K562 (cell line): ENCODE data around the gene CCR2. TPM values are rescaled to one million over a fixed set of nuclear protein-coding genes. Genes with fewer than 3 reads are reported as not detected.

Source experiments
- AFF4 ChIP-seq: sonication (generic); formaldehyde crosslinking; IDR thresholded peaks from 2 replicates; pipeline ENCODE4 v1.8.0; 2023; ENCODE audit warnings: mild to moderate bottlenecking, missing genetic modification reagents
- ATF7 ChIP-seq: fragments of 450-650 bp; IDR thresholded peaks from 2 replicates; pipeline ENCODE4 v1.7.1; 2014; ENCODE audit warnings: mild to moderate bottlenecking, moderate library complexity
- CCAR2 ChIP-seq: fragments of 200-400 bp; formaldehyde crosslinking; IDR thresholded peaks from 2 replicates; pipeline ENCODE4 v1.6.1; 2017; ENCODE audit warnings: mild to moderate bottlenecking, low read depth, low read length
- CREM ChIP-seq: IDR thresholded peaks from 2 replicates; pipeline ENCODE4 v1.6.1; 2014; ENCODE audit warnings: antibody characterized with exemption, low read depth
- DACH1 ChIP-seq: fragments of 450-650 bp; IDR thresholded peaks from 2 replicates; pipeline ENCODE4 v1.6.1; 2018; ENCODE audit not compliant: partially characterized antibody
- DPF2 ChIP-seq: fragments of 450-650 bp; IDR thresholded peaks from 2 replicates; pipeline ENCODE4 v1.6.1; 2016
- EGR1 ChIP-seq: fragments of 450-650 bp; conservative IDR thresholded peaks from 2 replicates; pipeline ENCODE4 v1.6.1; 2017; ENCODE audit warnings: mild to moderate bottlenecking
- GABPB1 ChIP-seq: sonication (generic); formaldehyde crosslinking; IDR thresholded peaks from 2 replicates; pipeline ENCODE4 v1.8.0; 2022; ENCODE audit warnings: mild to moderate bottlenecking, missing genetic modification reagents
- JUN ChIP-seq, 2 experiments: sonication (generic) in 1 of 2; formaldehyde crosslinking in 1 of 2; IDR thresholded peaks; 2 replicates each; pipeline versions ENCODE4 v1.6.1 to v1.8.0; 2012 to 2022; ENCODE audit warnings: borderline replicate concordance in 2 of 2, mild to moderate bottlenecking in 2 of 2, improper control_type of control experiment in 1 of 2, low read depth in 1 of 2, low read length in 1 of 2, missing genetic modification reagents in 1 of 2
- JUNB ChIP-seq: fragments of 450-650 bp; formaldehyde crosslinking; conservative IDR thresholded peaks from 2 replicates; pipeline ENCODE4 v1.4.0; 2020; ENCODE audit warnings: mild to moderate bottlenecking
- KLF16 ChIP-seq: IDR thresholded peaks from 2 replicates; pipeline ENCODE4 v1.6.1; 2016; ENCODE audit warnings: antibody characterized with exemption
- MLLT1 ChIP-seq, 2 experiments: fragments of 450-650 bp; IDR thresholded peaks; 2 replicates each; pipeline ENCODE4 v1.6.1; 2016
- MYBL2 ChIP-seq, 2 experiments: fragments of 450-650 bp in 1 of 2; sonication (generic) in 1 of 2; formaldehyde crosslinking in 1 of 2; IDR thresholded peaks; 2 replicates each; pipeline versions ENCODE4 v1.6.1 to v1.8.1; 2017 to 2022; ENCODE audit warnings: borderline replicate concordance in 1 of 2, inconsistent platforms in 1 of 2, low read depth in 1 of 2, mild to moderate bottlenecking in 1 of 2, missing genetic modification reagents in 1 of 2, moderate library complexity in 1 of 2
- PREB ChIP-seq: sonication (generic); formaldehyde crosslinking; IDR thresholded peaks from 2 replicates; pipeline ENCODE4 v1.8.1; 2023; ENCODE audit warnings: mild to moderate bottlenecking, missing genetic modification reagents
- RNF2 ChIP-seq: sonication (generic); IDR thresholded peaks from 2 replicates; pipeline ENCODE4 v1.6.1; 2016
- SETDB1 ChIP-seq: IDR thresholded peaks from one replicate; pipeline ENCODE4 v1.6.1; 2012; ENCODE audit warnings: low read length, control low read depth, inconsistent platforms
- TBL1XR1 ChIP-seq, 2 experiments: IDR thresholded peaks; 2 replicates each; pipeline ENCODE4 v1.6.1; 2012; ENCODE audit warnings: improper control_type of control experiment in 2 of 2, low read length in 2 of 2, mild to moderate bottlenecking in 1 of 2
- TGIF2 ChIP-seq: sonication (generic); formaldehyde crosslinking; IDR thresholded peaks from 2 replicates; pipeline ENCODE4 v1.8.1; 2022; ENCODE audit warnings: mild to moderate bottlenecking, missing genetic modification reagents, moderate library complexity
- ZBTB1 ChIP-seq: sonication (generic); formaldehyde crosslinking; IDR thresholded peaks from 2 replicates; pipeline ENCODE4 v1.8.1; 2023; ENCODE audit warnings: missing genetic modification reagents, low read depth, mild to moderate bottlenecking, borderline replicate concordance
- ZFP1 ChIP-seq: fragments of 450-650 bp; formaldehyde crosslinking; IDR thresholded peaks from 2 replicates; pipeline ENCODE4 v1.4.0; 2020; ENCODE audit warnings: mild to moderate bottlenecking, mixed read lengths
- ZNF280A ChIP-seq: fragments of 450-650 bp; IDR thresholded peaks from 2 replicates; pipeline ENCODE4 v1.6.1; 2018; ENCODE audit warnings: mild to moderate bottlenecking, low read depth; ENCODE audit not compliant: partially characterized antibody
- ZNF3 ChIP-seq: fragments of 250-450 bp; sonication (Bioruptor Pico); IDR thresholded peaks from 2 replicates; pipeline ENCODE4 v1.5.0; 2021; ENCODE audit warnings: mild to moderate bottlenecking, moderate library complexity
- ZNF316 ChIP-seq: fragments of 450-650 bp; IDR thresholded peaks from 2 replicates; pipeline ENCODE4 v1.6.1; 2016
- ZNF57 ChIP-seq: fragments of 450-650 bp; formaldehyde crosslinking; IDR thresholded peaks from 2 replicates; pipeline ENCODE4 v1.4.0; 2020; ENCODE audit warnings: mild to moderate bottlenecking, moderate library complexity
- polyA plus RNA-seq, 8 experiments: library from polyadenylated mRNA; depleted of rRNA in 4 of 8; stranded (reverse) in 5 of 8; unstranded in 3 of 8; fragments of >200 nt; fragmentation: Nextera tagmentation in 2 of 8; fragmentation: Illumina TruSeq in 1 of 8; extraction: Ambion mirVana in 2 of 8; extraction: Trizol in 1 of 8; gene quantifications; 2 replicates each; pipeline versions ENCODE4 v1.2.1 to v1.2.3, GENCODE V29; 2011 to 2014; ENCODE audit warnings: inconsistent platforms in 1 of 8, missing spikeins in 1 of 8
- total RNA-seq, 7 experiments: library from RNA; depleted of rRNA in 6 of 7; stranded (reverse); fragments of >200 nt in 6 of 7; fragmentation: Illumina TruSeq in 2 of 7; extraction: Trizol in 2 of 7; gene quantifications; 2 replicates each; pipeline versions ENCODE4 v1.2.1 to v1.2.3, GENCODE V29; 2011 to 2021; ENCODE audit warnings: low replicate concordance in 1 of 7

CCR2 gene
- total and polyA plus RNA-seq, 9 of the 15 experiments (the other 6 are each of a cell fraction or from before 2014, with no cell fraction given): not detected

GRCh38 chr3:46406443-46406787 is 52.5 kb downstream of the CCR2 start (continued):
- TF ChIP-seq GABPB1 (CRISPR knock-in tag): no peak
- no peak for TF ChIP-seq MYBL2 (IDR thresholded peaks at IDR 0.05; ENCODE audit: low read depth)
- no peak for TF ChIP-seq MYBL2 (CRISPR knock-in tag; IDR thresholded peaks at IDR 0.05; ENCODE audit: borderline replicate concordance)
- TF ChIP-seq JUNB: no peak
- no peak for TF ChIP-seq PREB (CRISPR knock-in tag)
- no peak for TF ChIP-seq JUN (IDR thresholded peaks at IDR 0.05; ENCODE audit: borderline replicate concordance, low read depth, low read length)
- TF ChIP-seq JUN (CRISPR knock-in tag; IDR thresholded peaks at IDR 0.05; ENCODE audit: borderline replicate concordance): no peak
- no peak for TF ChIP-seq DACH1
- TF ChIP-seq SETDB1: no peak
- peak; percentile 78 for TF ChIP-seq ZBTB1
- TF ChIP-seq ZNF3 (CRISPR knock-in tag): no peak
- TF ChIP-seq TBL1XR1 (IDR thresholded peaks at IDR 0.05; ENCODE audit: low read length in 2 of 2): no peak
- no peak for TF ChIP-seq EGR1
- TF ChIP-seq MLLT1 (IDR thresholded peaks at IDR 0.05): peak in 1 of 2 experiments; percentile 16; a peak in 1 of 4 replicates
- no peak; the same call in 1 of the 2 replicates for TF ChIP-seq AFF4 (CRISPR knock-in tag)
- TF ChIP-seq TGIF2 (CRISPR knock-in tag): no peak
- TF ChIP-seq CREM: 0 out of 2 replicates have a peak, but pooled peaks have one; percentile 10
- no peak for TF ChIP-seq ZNF57
- no peak for TF ChIP-seq ZFP1 (CRISPR knock-in tag)
- TF ChIP-seq KLF16: no peak
- TF ChIP-seq CCAR2: no peak
- TF ChIP-seq ZNF316: no peak
- TF ChIP-seq ZNF280A: no peak
- TF ChIP-seq DPF2: no peak
- TF ChIP-seq ATF7: no peak
- TF ChIP-seq RNF2: no peak
